Measurements from ENCODE around the gene ARPIN.
"Not testable (repeated sequence)": the region's sequence is repeated elsewhere in the genome, so short reads cannot be mapped to it uniquely, and the experiment has no call there.

ARPIN gene

GRCh38 chr15:89912674-89913396, at the start of gene ARPIN:
Gene ARPIN, minus strand, starts transcription at chr15:89912952. Its CDS starts 117 bp downstream, at chr15:89912835.
- DNase-seq, result no peak

- no peak for DNase-seq
These were observed 45.5 kb upstream of the ARPIN start for GRCh38 chr15:89958107-89958805.

- DNase-seq, result not testable (repeated sequence)
These were observed 42.8 kb upstream of the ARPIN start for GRCh38 chr15:89955449-89955998.

GRCh38 chr15:89954541-89954940, 41.8 kb upstream of the ARPIN start:
- DNase-seq, result no peak

- DNase-seq, result no peak
These were observed 36.0 kb upstream of the ARPIN start for GRCh38 chr15:89948796-89949195.

GRCh38 chr15:89947385-89947784, 34.6 kb upstream of the ARPIN start:
- no peak for DNase-seq

- no peak for DNase-seq
These were observed 34.0 kb upstream of the ARPIN start for GRCh38 chr15:89946681-89947299.

- DNase-seq, result not testable (repeated sequence)
These were observed 31.0 kb upstream of the ARPIN start for GRCh38 chr15:89943721-89944120.

GRCh38 chr15:89939910-89940309, 27.2 kb upstream of the ARPIN start:
- DNase-seq, result no peak

- DNase-seq, result not testable (repeated sequence)
These were observed 26.6 kb upstream of the ARPIN start for GRCh38 chr15:89939377-89939776.

- no peak for DNase-seq
These were observed 24.9 kb upstream of the ARPIN start for GRCh38 chr15:89937365-89938350.

GRCh38 chr15:89936786-89937265, 24.1 kb upstream of the ARPIN start:
- no peak for DNase-seq

- DNase-seq, result no peak
These were observed 23.5 kb upstream of the ARPIN start for GRCh38 chr15:89936051-89936785.

- DNase-seq, result no peak
These were observed 20.1 kb upstream of the ARPIN start for GRCh38 chr15:89932880-89933279.

- DNase-seq, result no peak
These were observed 15.7 kb upstream of the ARPIN start for GRCh38 chr15:89928421-89928820.

- no peak for DNase-seq
These were observed 13.4 kb upstream of the ARPIN start for GRCh38 chr15:89926158-89926557.

- no peak for DNase-seq
These were observed 4.8 kb upstream of the ARPIN start for GRCh38 chr15:89917442-89918101.

GRCh38 chr15:89916660-89917059, 3.9 kb upstream of the ARPIN start:
- no peak for DNase-seq

GRCh38 chr15:89912145-89912673, 543 bp downstream of the ARPIN start:
- no peak for DNase-seq

GRCh38 chr15:89910891-89911626, 1.7 kb downstream of the ARPIN start:
- no peak for DNase-seq

Measured in NCI-H2171 (cell line).